CD4-positive, alpha-beta T cell (primary cell): ENCODE data around the gene RASGRF2. TPM values are rescaled to one million over a fixed set of nuclear protein-coding genes. Genes with fewer than 3 reads are reported as not detected.

ENCODE experiments used
- ATAC-seq: fragments of 200-7000 bp; cut with Tn5 transposase; one replicate; pipeline ENCODE4 v1.10.0; 2022; ENCODE audit warnings: mild to moderate bottlenecking; ENCODE audit not compliant: poor library complexity
- CTCF ChIA-PET: fragments of 350-600 bp; sonication (Branson Sonifier 250); formaldehyde crosslinking; loops from one replicate; lab custom pipeline; 2021; ENCODE audit warnings: antibody characterized with exemption, inconsistent platforms; lab: Charles Lee
- POLR2A ChIA-PET: fragments of 350-600 bp; sonication (Branson Sonifier 250); formaldehyde crosslinking; loops from one replicate; lab custom pipeline; 2021; ENCODE audit warnings: antibody characterized with exemption, inconsistent platforms; lab: Charles Lee
- DNase-seq, 14 experiments: peaks; one replicate each; pipeline ENCODE4 v3.0.0-alpha.2; 2013 to 2020; ENCODE audit warnings: mixed read lengths in 2 of 14
- H3K27ac ChIP-seq, 2 donors: one replicate each; pipeline versions ENCODE4 v1.5.1 to v1.7.0; 2013; ENCODE audit warnings: low read length in 2 of 2, low read depth in 1 of 2, mild to moderate bottlenecking in 1 of 2
- H3K27me3 ChIP-seq, 2 experiments: 1 replicate in 1 of 2; 2 replicates in 1 of 2; pipeline versions ENCODE4 v1.6.1 to v1.7.0; 2013; ENCODE audit warnings: low read length in 2 of 2, control low read depth in 1 of 2, mild to moderate bottlenecking in 1 of 2, moderate library complexity in 1 of 2; ENCODE audit not compliant: insufficient read depth in 2 of 2, control insufficient read depth in 1 of 2
- H3K36me3 ChIP-seq: one replicate; pipeline ENCODE4 v1.6.1; 2013; ENCODE audit warnings: low read length, control low read depth; ENCODE audit not compliant: insufficient read depth
- H3K4me1 ChIP-seq: one replicate; pipeline ENCODE4 v1.6.1; 2013; ENCODE audit warnings: low read length, control low read depth; ENCODE audit not compliant: insufficient read depth
- H3K4me3 ChIP-seq: one replicate; pipeline ENCODE4 v1.5.1; 2013; ENCODE audit warnings: mild to moderate bottlenecking, low read length, moderate library complexity
- H3K9me3 ChIP-seq, 2 experiments: 1 replicate in 1 of 2; 2 replicates in 1 of 2; pipeline versions ENCODE4 v1.6.1 to v1.7.0; 2013; ENCODE audit warnings: low read length in 2 of 2, mild to moderate bottlenecking in 2 of 2, control low read depth in 1 of 2, moderate library complexity in 1 of 2; ENCODE audit not compliant: control insufficient read depth in 1 of 2, insufficient read depth in 1 of 2
- H3K27ac Mint-ChIP-seq: one replicate; pipeline ENCODE4 v1.8.0; 2020; ENCODE audit warnings: mixed read lengths
- H3K27me3 Mint-ChIP-seq: one replicate; pipeline ENCODE4 v1.8.0; 2021; ENCODE audit warnings: mixed read lengths
- H3K36me3 Mint-ChIP-seq: one replicate; pipeline ENCODE4 v1.8.0; 2021; ENCODE audit warnings: low read depth, mixed read lengths
- H3K4me1 Mint-ChIP-seq: one replicate; pipeline ENCODE4 v1.8.0; 2021; ENCODE audit warnings: low read depth, mixed read lengths
- H3K4me3 Mint-ChIP-seq: one replicate; pipeline ENCODE4 v1.8.0; 2020; ENCODE audit warnings: mild to moderate bottlenecking, mixed read lengths
- H3K9me3 Mint-ChIP-seq: one replicate; pipeline ENCODE4 v1.8.0; 2020; ENCODE audit warnings: mixed read lengths
- intact Hi-C, 2 experiments: fragments of 100-400 bp; cut with DNase I in 1 of 2; cut with micrococcal nuclease in 1 of 2; formaldehyde crosslinking; loops; one replicate each; pipeline versions ENCODE4 v1.15.1 to v1.9.0; 2023 to 2025; cut with DNase I, micrococcal nuclease
- total RNA-seq, 174 experiments: library from RNA in 2 of 174; stranded (reverse) in 2 of 174; gene quantifications; one replicate each; pipeline ENCODE4 v1.2.3 and lab custom pipeline; 2021 to 2026
- TF ChIP-seq, protein P1 (sequence below): fragments of 200-600 bp; IDR thresholded peaks from one replicate; pipeline ENCODE4 v1.8.0; 2022; ENCODE audit warnings: antibody characterized with exemption, mild to moderate bottlenecking

The RASGRF2 gene
- total RNA-seq, 2 experiments from 2014 or later = 21.9 to 24.9 TPM

DNA sequence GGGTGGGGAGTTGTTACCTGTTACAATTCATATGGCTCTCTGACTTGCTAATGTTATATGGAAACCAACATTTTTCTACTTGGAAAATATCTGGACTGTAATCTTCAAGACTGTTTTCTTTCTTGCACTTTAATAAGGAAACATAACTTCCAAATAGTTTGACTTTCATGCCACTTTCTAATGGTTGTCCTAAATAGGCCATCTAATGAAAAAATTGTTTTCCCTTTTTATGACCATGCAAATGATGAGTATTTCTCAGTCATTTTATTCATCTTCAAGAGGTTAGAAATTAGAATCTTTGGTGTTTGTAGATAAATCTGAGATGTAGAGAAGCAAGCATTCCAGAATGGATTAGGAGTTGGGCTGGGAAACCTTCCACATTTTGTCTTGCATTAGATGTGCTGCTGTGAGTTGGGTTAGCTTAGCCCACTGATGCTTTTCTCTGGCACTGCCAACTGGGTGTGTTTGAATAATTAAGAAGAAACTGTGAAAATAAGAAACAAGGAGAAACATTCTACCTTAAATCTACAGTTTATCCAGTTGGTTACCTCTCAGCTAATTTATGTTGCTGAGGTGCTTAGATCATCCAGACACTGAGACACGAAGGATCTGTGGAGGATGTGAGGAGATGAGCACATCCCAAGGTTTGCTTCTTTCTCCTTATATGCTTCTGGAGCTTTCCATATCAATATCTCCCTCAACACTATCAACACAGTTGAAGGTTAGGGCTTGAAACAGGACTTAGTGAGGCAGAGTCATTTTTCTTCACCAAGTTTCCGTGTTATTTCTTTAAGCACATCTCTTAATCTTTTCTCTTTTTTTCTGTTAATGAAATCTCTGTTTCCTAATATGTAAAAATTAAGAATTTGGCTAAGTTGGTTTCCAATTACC is 2.7 kb downstream of the RASGRF2 start:
- ChIA-PET CTCF (interaction anchor here (0.7 to 1.4 kb wide), 3 partner anchors 12 to 131 kb away, joined by 3 to 5 read pairs (median 4); no protein-coding TSS in a partner anchor), POLR2A (interaction anchor here (0.6 to 2.1 kb wide), 6 partner anchors 9 to 230 kb away, joined by 3 to 7 read pairs (median 4); no protein-coding TSS in a partner anchor)
- no peaks in the 10 kb centered on the region for H3K27me3 ChIP-seq
- Mint-ChIP-seq H3K4me1 (peaks cover 71% of the 10 kb centered on the region), H3K27me3 (no peaks in the 10 kb centered on the region), H3K4me3 (peak overlapping the region; percentile 72), H3K9me3 (no peaks in the 10 kb centered on the region), H3K27ac (peak overlapping the region; percentile 58), H3K36me3 (peaks cover 10% of the 10 kb centered on the region)
- no peaks in the 10 kb centered on the region for H3K36me3 ChIP-seq
- TF ChIP-seq, protein P1, sequence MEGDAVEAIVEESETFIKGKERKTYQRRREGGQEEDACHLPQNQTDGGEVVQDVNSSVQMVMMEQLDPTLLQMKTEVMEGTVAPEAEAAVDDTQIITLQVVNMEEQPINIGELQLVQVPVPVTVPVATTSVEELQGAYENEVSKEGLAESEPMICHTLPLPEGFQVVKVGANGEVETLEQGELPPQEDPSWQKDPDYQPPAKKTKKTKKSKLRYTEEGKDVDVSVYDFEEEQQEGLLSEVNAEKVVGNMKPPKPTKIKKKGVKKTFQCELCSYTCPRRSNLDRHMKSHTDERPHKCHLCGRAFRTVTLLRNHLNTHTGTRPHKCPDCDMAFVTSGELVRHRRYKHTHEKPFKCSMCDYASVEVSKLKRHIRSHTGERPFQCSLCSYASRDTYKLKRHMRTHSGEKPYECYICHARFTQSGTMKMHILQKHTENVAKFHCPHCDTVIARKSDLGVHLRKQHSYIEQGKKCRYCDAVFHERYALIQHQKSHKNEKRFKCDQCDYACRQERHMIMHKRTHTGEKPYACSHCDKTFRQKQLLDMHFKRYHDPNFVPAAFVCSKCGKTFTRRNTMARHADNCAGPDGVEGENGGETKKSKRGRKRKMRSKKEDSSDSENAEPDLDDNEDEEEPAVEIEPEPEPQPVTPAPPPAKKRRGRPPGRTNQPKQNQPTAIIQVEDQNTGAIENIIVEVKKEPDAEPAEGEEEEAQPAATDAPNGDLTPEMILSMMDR = no peak
- no peak overlapping the region for H3K27ac ChIP-seq
- peak overlapping the region; percentile 84 for H3K4me3 ChIP-seq
- H3K4me1 ChIP-seq = peaks cover 25% of the 10 kb centered on the region
- DNase-seq = no peak
- H3K9me3 ChIP-seq = no peaks in the 10 kb centered on the region
- ATAC-seq = no peak
- intact Hi-C loops = loop anchor here (5.0 kb wide), 3 partner anchors 89 to 144 kb away; no protein-coding TSS in a partner anchor

GRCh38 chr5:80963521-80963895 is 3.3 kb downstream of the RASGRF2 start:
- Mint-ChIP-seq H3K36me3 (peaks cover 13% of the 10 kb centered on the region), H3K9me3 (no peaks in the 10 kb centered on the region), H3K4me1 (peaks cover 71% of the 10 kb centered on the region), H3K27ac (peak overlapping the region; percentile 58), H3K27me3 (no peaks in the 10 kb centered on the region), H3K4me3 (peak overlapping the region; percentile 72)
- ATAC-seq = no peak
- intact Hi-C loops = loop anchor here (5.0 kb wide), 3 partner anchors 89 to 144 kb away; no protein-coding TSS in a partner anchor
- H3K27ac ChIP-seq = no peak overlapping the region
- H3K36me3 ChIP-seq = no peaks in the 10 kb centered on the region
- DNase-seq = no peak
- ChIA-PET POLR2A (interaction anchor here (0.6 to 2.1 kb wide), 6 partner anchors 8 to 229 kb away, joined by 3 to 7 read pairs (median 4); no protein-coding TSS in a partner anchor), CTCF (interaction anchor here (0.7 to 1.4 kb wide), 3 partner anchors 11 to 131 kb away, joined by 3 to 5 read pairs (median 4); no protein-coding TSS in a partner anchor)
- H3K4me1 ChIP-seq = peaks cover 23% of the 10 kb centered on the region
- peak overlapping the region; percentile 84 for H3K4me3 ChIP-seq
- no peaks in the 10 kb centered on the region for H3K27me3 ChIP-seq
- no peaks in the 10 kb centered on the region for H3K9me3 ChIP-seq
- TF ChIP-seq, protein P1 = no peak

DNA sequence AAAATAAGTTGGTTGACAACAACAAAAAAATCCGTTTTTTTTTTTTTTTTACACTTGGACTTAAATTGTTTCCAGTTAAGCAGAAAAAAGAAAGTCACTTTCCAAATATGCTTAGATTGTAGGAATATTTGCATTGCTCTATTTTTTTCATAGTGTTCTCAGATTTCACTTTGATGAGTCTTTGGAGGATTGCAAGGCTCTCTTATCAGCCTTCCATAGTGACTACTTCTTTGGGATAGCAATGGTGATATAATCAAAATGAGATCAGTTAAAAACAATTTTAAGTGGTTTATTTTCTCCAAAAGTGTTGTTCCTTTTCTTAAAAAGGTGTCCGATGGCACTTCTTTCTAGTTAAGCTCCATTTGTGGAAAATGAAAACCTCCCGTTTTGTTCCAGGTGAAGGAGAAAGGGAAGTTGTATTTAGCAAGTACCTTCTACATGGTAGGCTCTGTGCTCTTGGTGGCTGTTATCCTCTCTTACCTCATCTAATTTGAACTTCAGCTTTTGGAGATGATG is 3.9 kb downstream of the RASGRF2 start:
- H3K9me3 ChIP-seq = no peaks in the 10 kb centered on the region
- H3K4me3 ChIP-seq = no peak overlapping the region
- Mint-ChIP-seq H3K36me3 (peaks cover 14% of the 10 kb centered on the region), H3K4me3 (peak overlapping the region; percentile 40), H3K27me3 (no peaks in the 10 kb centered on the region), H3K27ac (peak overlapping the region; percentile 61), H3K4me1 (peaks cover 69% of the 10 kb centered on the region), H3K9me3 (no peaks in the 10 kb centered on the region)
- TF ChIP-seq, protein P1 = no peak
- ChIA-PET POLR2A (interaction anchor here (0.6 to 2.1 kb wide), 4 partner anchors 11 to 51 kb away, joined by 3 to 7 read pairs (median 6); no protein-coding TSS in a partner anchor), CTCF (interaction anchor here (0.6 to 1.4 kb wide), 3 partner anchors 11 to 130 kb away, joined by 3 to 5 read pairs (median 4); no protein-coding TSS in a partner anchor)
- no peak overlapping the region for H3K27ac ChIP-seq
- DNase-seq (no peak), ATAC-seq (no peak)
- no peaks in the 10 kb centered on the region for H3K36me3 ChIP-seq
- peaks cover 18% of the 10 kb centered on the region for H3K4me1 ChIP-seq
- H3K27me3 ChIP-seq = no peaks in the 10 kb centered on the region
- intact Hi-C loops = loop anchor here (5.0 kb wide), 3 partner anchors 88 to 143 kb away; no protein-coding TSS in a partner anchor
